Right lobe of liver (tissue), 6 donors: ENCODE results near the gene CDKN1A. TPM values are rescaled to one million over a fixed set of nuclear protein-coding genes. Genes with fewer than 3 reads are reported as not detected.

Experiments used
- ATAC-seq, 4 donors: fragments of 200-7000 bp; cut with Tn5 transposase; one replicate each; pipeline ENCODE4 v1.9.1; 2020; ENCODE audit warnings: mild to moderate bottlenecking in 4 of 4, moderate library complexity in 4 of 4
- DNase-seq, 3 donors: peaks; one replicate each; pipeline ENCODE4 v3.0.0-alpha.2; 2020
- H3K27ac ChIP-seq, 3 donors: fragments of 200-600 bp; one replicate each; pipeline ENCODE4 v1.8.0; 2022
- H3K27me3 ChIP-seq, 2 donors: fragments of 200-600 bp; one replicate each; pipeline ENCODE4 v1.8.0; 2022
- H3K36me3 ChIP-seq, 4 donors: fragments of 200-600 bp; sonication (generic) in 1 of 4; one replicate each; pipeline versions ENCODE4 v1.5.1 to v1.8.0; 2017 to 2022; ENCODE audit warnings: control low read depth in 1 of 4
- H3K4me1 ChIP-seq, 4 donors: fragments of 200-600 bp; sonication (generic) in 1 of 4; one replicate each; pipeline versions ENCODE4 v1.5.1 to v1.8.0; 2017 to 2022; ENCODE audit warnings: control low read depth in 1 of 4
- H3K4me3 ChIP-seq, 3 donors: fragments of 200-600 bp; one replicate each; pipeline ENCODE4 v1.8.0; 2022
- H3K9me3 ChIP-seq, 4 donors: fragments of 200-600 bp; sonication (generic) in 1 of 4; one replicate each; pipeline versions ENCODE4 v1.5.1 to v1.8.0; 2017 to 2022; ENCODE audit warnings: control low read depth in 1 of 4
- CTCF ChIP-seq, 4 donors: fragments of 200-600 bp in 3 of 4; fragments of 450-650 bp in 1 of 4; IDR thresholded peaks; one replicate each; pipeline versions ENCODE4 v1.5.1 to v1.8.0; 2016 to 2022; ENCODE audit warnings: antibody characterized with exemption in 4 of 4, mild to moderate bottlenecking in 2 of 4
- POLR2A ChIP-seq: fragments of 450-650 bp; IDR thresholded peaks from one replicate; pipeline ENCODE4 v1.6.1; 2017; ENCODE audit warnings: antibody characterized with exemption, mild to moderate bottlenecking
- WGBS: methylation state at CpG from one replicate; pipeline ENCODE4 v1.1.6; 2018; ENCODE audit warnings: low coverage, low lambda C conversion rate; ENCODE audit not compliant: insufficient coverage; ENCODE audit errors: missing lambda C conversion rate; 5-methylcytosine and 5-hydroxymethylcytosine counted together
- intact Hi-C, 2 donors: fragments of 100-400 bp; cut with DNase I; formaldehyde crosslinking; loops; one replicate each; pipeline versions ENCODE4 v1.11.2 to v1.14.1; 2022
- total RNA-seq, 6 experiments: library from RNA; depleted of rRNA in 2 of 6; stranded (reverse); fragments of >200 nt in 2 of 6; fragmentation: NEBNext Ultra II Directional in 3 of 6; extraction: Animal tissue kit (Norgen Biotek cat#: 25700) in 3 of 6; gene quantifications; one replicate each; pipeline versions ENCODE4 v1.1.0 to v1.2.4, GENCODE V29; 2016 to 2023
- donor health status: DM: no; HTN: yes; CAD: no.
- donor health status: DM: no; HTN: no; CAD: no.
- donor health status: DM: no; HTN: no; CAD: no.
- donor health status: DM: no; HTN: yes; CAD: no.
- donor health status: DM: no; HTN: yes; CAD: no.

Gene CDKN1A
- total RNA-seq, 6 experiments from 2014 or later, result 20.0 to 124 (median 58.6) TPM

- DNase-seq (peak; percentile 66 to 82 (median 78)), ATAC-seq (peak; percentile 75 to 90 (median 87))
- 14% methylated on average over 8 of the region's 9 CpGs for WGBS
- no peaks in the 10 kb centered on the region for H3K9me3 ChIP-seq
- H3K36me3 ChIP-seq, result no peaks in the 10 kb centered on the region
- H3K27ac ChIP-seq, result no peak overlapping the region
- TF ChIP-seq CTCF (IDR thresholded peaks at IDR 0.05) (no peak), POLR2A (no peak)
- H3K4me3 ChIP-seq, result no peak overlapping the region
- no peaks in the 10 kb centered on the region for H3K27me3 ChIP-seq
- intact Hi-C loops, result no loop called here
- peaks cover 0 to 10% (median 0%) of the 10 kb centered on the region in 4 donors for H3K4me1 ChIP-seq
Measured at GRCh38 chr6:36666826-36667591, 11.5 kb upstream of the CDKN1A start.

GRCh38 chr6:36668591-36668990 is 9.9 kb upstream of the CDKN1A start:
- ATAC-seq (no peak), DNase-seq (no peak)
- H3K36me3 ChIP-seq, result no peaks in the 10 kb centered on the region
- TF ChIP-seq CTCF (IDR thresholded peaks at IDR 0.05) (no peak), POLR2A (no peak)
- H3K27me3 ChIP-seq, result no peaks in the 10 kb centered on the region
- H3K4me1 ChIP-seq, result peaks cover 0 to 10% (median 0%) of the 10 kb centered on the region in 4 donors
- H3K9me3 ChIP-seq, result no peaks in the 10 kb centered on the region
- no peak overlapping the region for H3K4me3 ChIP-seq
- H3K27ac ChIP-seq, result no peak overlapping the region
- WGBS, result 84% methylated on average over 4 of the region's 7 CpGs
- intact Hi-C loops, result no loop called here

- intact Hi-C loops, result no loop called here
- TF ChIP-seq POLR2A (no peak), CTCF (IDR thresholded peaks at IDR 0.05) (no peak)
- WGBS, result no CpG with 5 or more reads among the region's 6 CpGs
- DNase-seq (no peak), ATAC-seq (no peak)
- Histone ChIP-seq H3K27ac (no peak overlapping the region), H3K4me3 (no peak overlapping the region), H3K4me1 (peaks cover 0 to 10% (median 0%) of the 10 kb centered on the region in 4 donors), H3K27me3 (no peaks in the 10 kb centered on the region), H3K9me3 (no peaks in the 10 kb centered on the region), H3K36me3 (no peaks in the 10 kb centered on the region)
Measured at GRCh38 chr6:36669002-36669401, 9.5 kb upstream of the CDKN1A start.

GRCh38 chr6:36670271-36670670 is 8.2 kb upstream of the CDKN1A start:
- Histone ChIP-seq H3K27me3 (no peaks in the 10 kb centered on the region), H3K4me1 (peaks cover 0 to 10% (median 0%) of the 10 kb centered on the region in 4 donors), H3K36me3 (no peaks in the 10 kb centered on the region), H3K9me3 (no peaks in the 10 kb centered on the region), H3K27ac (no peak overlapping the region), H3K4me3 (no peak overlapping the region)
- ATAC-seq, result no peak
- intact Hi-C loops, result no loop called here
- WGBS, result 98% methylated on average over 6 of the region's 7 CpGs
- TF ChIP-seq CTCF (IDR thresholded peaks at IDR 0.05) (no peak), POLR2A (no peak)
- DNase-seq, result no peak
